ENCODE measurements around the gene NRIP2.

DNA sequence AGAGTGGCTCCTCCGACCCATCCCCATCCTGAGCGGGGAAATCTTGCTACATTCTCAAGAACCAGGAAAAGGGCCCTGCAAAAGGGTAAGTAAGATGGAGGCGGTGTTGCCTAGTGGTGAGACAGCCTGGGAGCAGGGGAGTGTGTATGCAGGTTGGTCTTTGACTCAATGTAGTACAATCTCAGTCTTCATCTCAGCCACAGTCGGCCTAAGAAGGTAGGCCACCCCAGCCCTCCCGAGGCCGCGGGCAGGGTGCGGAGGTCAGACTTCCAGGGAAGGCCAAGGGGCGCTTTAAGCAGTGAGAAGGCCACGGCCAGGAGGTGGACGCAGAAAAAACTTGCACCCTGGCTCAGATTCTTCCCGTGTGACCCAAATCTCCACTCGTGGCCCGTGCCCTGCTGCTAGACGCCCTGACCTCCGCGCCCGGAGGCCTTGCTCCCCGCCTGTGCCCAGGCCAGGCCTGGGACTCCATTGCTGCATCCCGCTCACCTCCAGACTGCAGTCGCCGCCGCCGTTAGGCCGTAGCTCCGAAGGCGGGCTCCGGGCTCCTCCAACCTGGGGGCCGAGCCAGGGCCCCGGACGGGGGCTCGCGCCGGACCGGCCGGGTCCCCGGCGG, 41.7 kb upstream of the NRIP2 start:
- no peak for TF ChIP-seq EZH2 (IDR thresholded peaks at IDR 0.05; ENCODE audit: low read depth)
- TF ChIP-seq, protein P1, sequence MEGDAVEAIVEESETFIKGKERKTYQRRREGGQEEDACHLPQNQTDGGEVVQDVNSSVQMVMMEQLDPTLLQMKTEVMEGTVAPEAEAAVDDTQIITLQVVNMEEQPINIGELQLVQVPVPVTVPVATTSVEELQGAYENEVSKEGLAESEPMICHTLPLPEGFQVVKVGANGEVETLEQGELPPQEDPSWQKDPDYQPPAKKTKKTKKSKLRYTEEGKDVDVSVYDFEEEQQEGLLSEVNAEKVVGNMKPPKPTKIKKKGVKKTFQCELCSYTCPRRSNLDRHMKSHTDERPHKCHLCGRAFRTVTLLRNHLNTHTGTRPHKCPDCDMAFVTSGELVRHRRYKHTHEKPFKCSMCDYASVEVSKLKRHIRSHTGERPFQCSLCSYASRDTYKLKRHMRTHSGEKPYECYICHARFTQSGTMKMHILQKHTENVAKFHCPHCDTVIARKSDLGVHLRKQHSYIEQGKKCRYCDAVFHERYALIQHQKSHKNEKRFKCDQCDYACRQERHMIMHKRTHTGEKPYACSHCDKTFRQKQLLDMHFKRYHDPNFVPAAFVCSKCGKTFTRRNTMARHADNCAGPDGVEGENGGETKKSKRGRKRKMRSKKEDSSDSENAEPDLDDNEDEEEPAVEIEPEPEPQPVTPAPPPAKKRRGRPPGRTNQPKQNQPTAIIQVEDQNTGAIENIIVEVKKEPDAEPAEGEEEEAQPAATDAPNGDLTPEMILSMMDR (conservative IDR thresholded peaks at IDR 0.05), result no peak
